ENCODE measurements around the gene NDUFB1.
A peak's percentile ranks its signal among the peaks of the same experiment; 100 is the strongest.

The NDUFB1 gene

DNA sequence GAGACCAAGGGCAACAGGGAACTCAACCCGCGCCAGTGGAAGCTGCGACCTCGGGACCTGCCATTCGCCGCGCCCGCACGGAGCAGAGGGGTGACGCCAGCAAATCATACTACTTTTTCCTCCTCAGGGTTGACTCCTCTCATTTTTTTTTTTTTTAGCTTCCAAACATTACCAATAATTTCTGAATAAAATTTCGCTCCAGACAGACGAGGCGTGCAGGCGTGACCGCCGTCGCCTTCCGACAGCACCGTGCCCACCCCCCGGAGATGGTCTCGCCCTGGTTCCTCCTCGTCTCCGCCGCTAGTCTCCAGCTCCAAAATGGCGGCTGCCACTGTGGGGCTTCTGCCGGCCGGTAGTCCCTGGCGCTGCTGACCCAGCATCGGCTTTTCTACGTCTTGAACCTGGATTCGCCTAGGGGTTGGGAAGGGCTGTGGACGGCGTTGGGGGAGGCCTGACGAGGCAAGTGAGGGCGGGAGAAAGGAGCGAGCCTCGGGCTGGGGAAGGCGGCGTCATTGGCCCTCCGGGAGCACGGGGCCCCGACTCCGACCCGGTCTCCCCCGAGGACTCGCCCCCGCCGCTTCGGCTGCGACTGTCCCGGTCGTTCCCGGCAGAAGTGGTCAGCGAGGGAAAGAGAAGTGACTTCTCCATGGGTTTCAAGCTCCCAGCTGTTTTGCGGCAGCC is at the start of gene NDUFB1, which contains the start of gene CPSF2:
TSS of gene NDUFB1 (minus strand) at position 37 of the 681 bp plus-strand sequence. CDS start 4,069 bp downstream, outside the sequence.
TSS of gene CPSF2 (plus strand) at position 300 of the 681 bp plus-strand sequence. CDS start 9,016 bp downstream, outside the sequence.
- peak; percentile 67 to 97 (median 88) for DNase-seq

DNA sequence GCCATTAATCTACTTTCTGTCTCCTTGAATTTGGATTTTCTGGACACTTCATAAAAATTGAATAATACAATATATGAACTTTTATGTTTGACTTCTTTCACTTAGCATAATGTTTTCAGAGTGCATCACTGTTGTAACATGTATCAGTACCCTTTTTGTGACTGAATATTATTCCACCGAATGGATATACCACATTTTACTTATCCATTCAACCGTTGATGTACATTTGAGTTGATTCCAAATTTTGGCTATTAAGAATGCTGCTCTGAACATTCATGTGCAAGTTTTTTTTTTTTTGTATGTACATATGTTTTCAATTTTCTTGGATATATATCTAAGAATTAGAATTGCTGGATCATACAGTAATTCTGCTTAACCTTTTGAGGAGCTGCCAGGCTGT is 43.5 kb upstream of the NDUFB1 start:
- no peak for DNase-seq

DNA sequence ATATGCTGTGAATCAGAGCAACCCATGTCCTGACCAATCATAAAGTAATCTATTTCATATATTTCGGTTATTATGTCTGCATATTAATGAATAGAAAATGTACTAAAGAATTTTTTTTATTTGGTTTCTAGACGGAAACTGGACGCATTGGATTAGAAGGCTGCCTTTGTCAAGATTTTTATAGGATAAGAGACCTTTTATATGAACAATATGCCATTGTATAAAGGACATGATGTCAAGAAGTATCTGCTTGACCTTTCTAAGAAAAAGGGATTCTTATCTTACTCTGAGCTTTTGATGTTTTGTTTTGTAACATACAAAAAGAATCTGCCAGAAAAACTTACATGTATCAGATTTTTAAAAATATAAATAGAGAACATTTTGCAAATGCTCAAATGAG is 40.0 kb upstream of the NDUFB1 start:
- no peak for DNase-seq

DNA sequence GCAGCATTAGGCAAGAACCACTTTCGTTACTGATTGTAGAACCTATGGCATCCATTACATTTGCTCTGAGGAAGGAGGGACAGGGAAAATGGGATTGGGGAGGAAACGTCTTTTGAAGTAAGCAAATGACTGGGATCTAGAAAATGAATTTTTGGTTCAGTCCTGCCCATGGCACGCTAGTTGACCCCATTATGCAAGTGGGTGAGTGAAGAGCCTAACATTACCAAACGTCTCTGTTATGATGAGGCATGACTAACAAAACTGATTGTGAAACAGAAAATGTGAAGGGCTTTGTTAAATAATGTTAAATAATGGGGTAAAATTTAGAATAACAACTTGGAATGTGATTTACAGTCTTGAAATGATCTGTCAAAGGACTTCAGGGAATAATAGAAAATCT is 39.1 kb upstream of the NDUFB1 start:
- no peak for DNase-seq

DNA sequence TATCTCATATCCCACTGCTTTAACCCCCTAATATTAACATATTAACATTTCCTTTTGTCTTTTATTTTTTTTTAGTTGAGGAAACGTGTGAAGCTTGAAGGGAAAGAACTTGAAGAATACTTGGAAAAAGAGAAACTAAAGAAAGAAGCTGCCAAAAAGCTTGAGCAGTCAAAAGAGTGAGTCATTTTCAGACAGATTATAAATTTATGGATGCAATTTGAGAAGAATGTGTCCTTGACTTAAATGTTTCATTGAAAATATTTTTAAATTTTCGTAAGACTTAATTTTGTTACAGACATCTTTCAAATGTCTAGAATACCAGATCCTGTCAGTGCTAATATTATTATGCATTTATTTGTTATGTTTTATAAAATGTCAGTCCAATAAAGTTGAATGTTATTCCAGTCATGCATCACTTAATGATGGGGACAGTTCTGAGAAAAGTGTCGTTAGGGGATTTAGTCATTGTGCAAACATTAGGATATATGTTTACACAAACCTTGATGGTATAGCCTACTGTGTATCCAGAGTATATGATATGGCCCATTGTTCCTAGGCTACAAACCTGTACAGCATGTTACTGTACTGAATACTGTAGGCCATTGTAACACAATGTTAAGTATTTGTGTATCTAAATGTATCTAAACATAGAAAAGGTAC is 32.9 kb upstream of the NDUFB1 start:
- DNase-seq = no peak

DNA sequence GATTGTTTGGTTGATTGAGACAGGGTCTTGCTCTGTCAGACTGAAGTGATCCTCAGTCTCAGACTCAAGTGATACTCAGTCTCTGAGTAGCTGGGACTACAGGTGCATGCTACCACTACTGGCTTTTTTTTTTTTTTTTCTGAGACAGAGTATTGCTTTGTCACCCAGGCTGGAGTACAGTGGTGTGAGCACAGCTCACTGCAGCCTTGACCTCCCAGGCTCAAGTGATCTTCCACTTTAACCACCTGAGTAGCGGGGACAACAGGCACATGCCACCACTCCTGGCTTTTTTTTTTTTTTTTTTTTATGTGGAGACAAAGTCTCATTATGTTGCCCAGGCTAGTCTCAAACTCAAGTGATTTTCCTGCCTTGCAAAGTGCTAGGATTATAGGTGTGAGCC is 32.1 kb upstream of the NDUFB1 start:
- no peak for DNase-seq

DNA sequence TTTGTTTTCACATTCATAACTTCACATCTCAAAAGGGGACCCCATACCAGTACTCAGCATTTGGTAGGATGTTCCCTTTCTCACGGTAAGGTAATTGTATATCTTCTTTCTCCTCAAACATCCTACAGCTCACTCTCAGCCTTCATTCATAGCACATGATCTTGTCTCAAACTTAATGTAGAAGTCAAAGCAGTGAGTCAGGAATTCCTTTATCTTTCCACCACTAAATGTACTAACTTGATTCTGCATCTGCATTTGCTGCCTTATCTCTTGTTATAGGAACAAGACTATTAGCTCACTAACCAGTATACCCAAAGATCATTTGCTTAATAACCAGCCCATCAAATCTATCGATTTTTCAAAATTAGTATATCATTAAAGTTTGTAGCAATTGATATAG is 23.2 kb upstream of the NDUFB1 start:
- DNase-seq = no peak

DNA sequence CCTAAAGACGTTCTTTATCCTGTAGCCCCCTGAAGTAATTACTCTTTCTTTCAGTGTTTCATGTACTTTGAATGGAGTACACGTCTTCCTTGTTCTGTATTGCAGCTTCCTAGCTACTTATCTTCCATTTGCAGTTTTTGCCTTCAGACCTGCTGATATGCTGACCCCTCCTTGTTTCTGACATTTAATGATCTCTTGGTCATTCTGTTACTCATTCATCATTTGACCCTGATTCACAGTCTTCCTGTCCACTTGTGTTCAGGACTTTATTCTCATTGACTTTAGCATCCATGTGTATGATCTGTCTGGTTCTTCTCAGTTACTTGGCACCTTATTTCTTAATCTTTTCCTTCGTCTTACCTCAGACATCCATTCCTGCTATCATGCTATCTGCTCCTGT is 22.5 kb upstream of the NDUFB1 start:
- DNase-seq = no peak

DNA sequence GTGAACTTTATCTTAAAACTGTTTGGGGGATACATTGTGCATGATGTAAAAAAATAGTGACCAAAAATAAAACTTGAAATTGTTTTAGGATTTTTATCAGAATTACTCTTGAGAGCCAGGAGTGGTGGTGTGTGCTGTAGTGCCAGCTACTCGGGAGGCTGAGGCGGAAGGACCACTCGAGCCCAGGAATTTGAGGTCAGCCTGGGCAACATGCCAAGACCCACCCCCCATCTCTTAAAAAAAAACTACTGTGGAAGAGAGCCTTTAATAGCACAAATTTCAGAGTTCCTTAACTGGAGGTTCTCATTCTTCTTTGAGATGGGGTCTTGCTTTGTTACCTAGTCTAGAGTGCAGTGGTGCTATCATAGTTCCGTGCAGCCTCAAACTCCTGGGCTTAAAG is 21.8 kb upstream of the NDUFB1 start:
- no peak for DNase-seq

DNA sequence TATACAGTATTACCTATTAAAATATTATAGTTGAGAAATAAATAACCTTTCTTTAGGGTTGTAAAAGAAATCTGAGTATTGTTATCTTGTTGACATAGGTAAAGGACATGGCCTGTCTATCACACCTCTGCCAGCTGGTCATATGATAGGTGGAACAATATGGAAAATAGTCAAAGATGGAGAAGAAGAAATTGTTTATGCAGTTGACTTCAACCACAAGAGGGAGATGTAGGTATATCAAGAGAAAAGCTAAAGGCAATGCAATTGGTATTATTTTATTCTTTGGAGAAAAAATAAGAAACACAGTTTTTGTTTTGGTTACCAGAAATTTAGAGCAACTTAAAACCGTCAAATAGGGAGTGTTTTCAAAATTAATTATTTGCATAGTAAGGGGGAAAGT is 13.8 kb upstream of the NDUFB1 start:
- peak in 1 of 14 donors; percentile 0 for DNase-seq

DNA sequence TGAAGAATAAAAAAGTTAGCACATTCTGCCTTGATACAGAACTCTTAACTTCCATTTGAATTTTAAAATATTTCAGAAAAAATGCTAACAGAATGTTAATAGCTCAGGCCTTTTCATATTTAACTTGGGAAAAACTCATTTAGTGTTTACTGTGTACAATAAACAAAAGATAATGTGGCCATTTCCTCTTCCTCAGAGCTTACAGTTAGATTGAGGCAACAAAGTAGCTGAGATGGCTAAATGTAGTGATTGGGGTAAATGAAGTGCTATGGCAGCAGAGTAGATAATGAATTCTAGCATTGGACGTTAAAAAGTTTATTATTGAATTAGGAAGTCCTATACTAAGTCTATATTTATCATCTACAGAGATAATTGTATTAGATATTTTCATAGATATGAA is 12.9 kb upstream of the NDUFB1 start:
- DNase-seq = no peak

DNA sequence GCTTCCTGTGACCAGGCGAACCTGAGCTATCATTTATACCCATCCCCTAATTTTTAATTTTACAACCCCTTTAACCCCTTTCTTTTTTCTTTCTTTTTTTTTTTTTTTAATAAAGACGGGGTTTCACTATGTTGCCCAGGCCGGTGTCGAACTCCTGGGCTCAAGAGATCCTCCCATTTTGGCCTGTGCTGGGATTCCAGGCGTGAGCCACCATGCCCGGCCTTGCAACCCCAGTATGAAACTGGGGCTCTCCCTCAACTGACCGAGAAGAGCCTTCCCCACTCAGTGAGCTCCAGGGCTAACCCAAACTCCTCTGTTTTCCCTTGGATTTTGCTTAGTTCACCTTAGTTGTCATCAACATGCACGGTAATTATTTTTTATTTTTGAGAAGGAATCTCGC is 1.3 kb upstream of the NDUFB1 start:
- no peak for DNase-seq

DNA sequence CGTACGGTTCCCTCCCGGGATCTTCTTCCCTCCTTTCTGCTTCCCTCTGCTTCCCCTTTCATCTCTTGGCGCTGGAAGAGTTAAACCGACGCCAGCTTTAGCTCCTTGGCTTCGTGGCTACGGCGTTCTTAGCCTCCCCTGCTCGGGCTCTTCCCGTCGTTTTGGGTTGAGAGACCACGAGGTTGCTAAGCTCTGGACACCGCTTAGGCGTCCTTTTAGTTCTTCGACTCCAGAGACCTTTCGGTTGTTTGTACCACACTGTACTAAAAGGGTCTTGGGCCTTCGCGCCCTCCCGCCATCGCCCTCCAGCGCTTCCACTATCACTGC is 808 bp upstream of the NDUFB1 start:
- peak in 5 of 14 donors; percentile 38 to 61 (median 51) for DNase-seq

DNA sequence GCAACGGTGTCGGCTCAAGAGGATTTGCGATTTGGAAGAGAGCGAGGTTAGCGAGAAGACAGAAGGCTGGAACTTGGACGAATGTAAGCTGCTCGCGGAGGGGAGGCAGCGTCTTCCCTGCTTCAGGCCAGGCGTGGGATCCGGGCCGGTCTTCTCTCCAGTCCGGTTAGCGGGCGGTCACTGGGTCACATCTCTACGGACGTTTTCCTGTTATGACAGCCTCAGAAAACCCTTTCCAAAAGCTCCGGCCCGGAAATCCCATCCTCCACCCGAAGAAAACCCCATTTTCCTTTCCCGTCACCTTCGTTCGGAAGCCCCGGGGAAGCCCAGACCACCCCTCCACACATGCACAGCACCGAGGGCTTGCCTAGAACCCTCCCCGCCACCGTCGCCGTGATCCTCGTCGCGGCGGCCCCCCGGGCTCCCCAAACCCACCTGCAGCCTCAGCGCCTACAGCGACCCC is 268 bp downstream of the NDUFB1 start:
- peak in 3 of 14 donors; percentile 39 to 86 (median 79) for DNase-seq

DNA sequence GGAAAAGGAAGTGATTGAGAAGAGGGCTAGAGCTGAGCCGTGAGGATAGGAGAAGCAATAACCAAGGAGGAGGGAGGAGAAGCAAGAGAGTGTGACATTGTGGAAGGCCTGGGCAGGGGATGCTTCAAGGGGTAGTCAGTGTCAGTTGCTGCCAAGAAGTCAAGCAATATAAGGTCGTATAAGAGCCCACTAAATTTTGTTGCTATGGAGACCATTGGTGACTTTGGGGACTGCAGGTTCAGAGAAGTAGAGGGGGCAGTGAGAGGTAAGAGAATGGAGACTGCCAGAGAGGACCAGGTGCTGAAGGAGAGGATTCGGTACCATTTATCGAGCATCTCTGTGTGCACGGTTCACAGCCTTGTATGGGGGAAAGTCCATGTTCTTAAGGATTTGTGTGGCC is 12.0 kb downstream of the NDUFB1 start:
- DNase-seq = no peak

DNA sequence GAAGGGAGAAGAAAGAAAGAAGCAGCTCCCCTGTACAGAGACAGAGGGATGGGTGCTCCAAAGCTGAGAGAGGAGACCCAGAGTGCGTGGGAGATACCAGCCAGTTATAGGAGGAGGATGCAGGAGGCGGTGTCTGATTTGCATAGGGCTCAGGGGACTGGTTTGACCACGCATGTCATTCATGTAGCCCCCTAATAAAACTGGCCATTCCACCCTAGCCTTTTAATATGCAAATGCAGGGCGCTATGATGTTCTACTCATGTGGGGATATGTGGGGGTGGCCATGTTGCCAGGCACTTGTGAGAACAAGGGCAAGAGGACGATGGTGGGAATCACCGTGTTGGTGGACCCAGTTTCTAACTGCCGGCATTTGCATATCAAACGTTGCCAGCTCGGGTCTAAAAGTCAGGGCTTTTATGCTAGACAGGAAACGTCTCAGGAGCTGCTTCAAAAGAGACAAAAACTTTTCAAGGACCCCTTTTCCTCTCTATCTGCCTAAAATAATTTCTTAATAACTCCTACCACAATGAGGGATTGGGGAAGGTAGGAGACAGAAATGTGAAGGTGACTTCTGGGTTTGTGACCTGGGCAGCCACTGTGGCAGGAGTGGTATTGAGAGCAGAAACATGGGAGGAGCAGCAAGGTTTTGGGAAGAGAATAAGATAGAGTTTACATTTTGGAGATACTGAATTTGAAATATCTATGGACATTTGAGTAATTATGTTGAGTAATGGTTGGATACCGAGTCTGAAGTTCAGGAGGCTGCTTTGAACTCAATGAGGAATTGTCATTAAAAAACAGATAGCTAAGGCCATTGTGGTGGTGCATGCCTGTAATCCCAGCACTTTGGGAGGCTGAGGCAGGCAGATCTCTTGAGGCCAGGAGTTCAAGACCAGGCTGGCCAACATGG is 12.9 kb downstream of the NDUFB1 start:
- DNase-seq = peak in 1 of 14 donors; percentile 1

DNA sequence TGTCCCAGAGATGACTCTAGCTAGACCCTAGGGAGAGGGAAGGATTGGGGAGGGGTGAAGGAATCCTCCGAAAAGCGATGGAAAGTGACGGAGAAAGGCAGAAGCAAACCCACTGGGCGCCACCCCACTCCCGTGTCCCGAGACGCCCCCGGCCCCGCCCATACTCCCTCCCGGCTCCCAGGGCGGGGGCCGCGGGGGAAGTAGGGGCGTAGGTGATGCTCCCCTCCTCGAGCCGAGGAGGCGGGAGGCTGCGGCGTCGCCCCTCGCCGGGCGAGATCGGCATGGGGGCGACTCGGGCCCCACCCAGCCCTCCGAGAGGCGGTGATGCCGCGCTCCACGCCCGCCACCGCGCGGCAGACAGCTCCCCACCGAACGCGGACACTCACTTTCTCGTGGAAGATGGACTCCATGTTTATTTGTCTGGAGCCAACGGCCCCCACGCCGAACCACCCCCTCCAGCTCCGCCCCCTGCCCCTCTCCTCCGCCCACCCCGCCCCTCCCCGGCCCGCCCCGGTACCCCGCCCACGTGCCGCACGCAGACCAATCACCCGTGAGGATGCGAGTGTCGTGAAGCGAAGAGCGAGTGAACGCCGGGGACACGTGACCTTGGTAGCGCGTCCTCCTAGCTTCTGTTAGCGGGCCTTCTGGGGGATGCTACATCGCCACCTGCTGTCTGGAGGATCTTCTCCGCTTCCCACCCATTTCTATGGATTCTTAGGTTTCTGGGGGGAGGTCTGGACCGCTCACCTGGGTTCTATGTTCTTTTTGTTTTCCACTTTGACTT is 15.2 kb downstream of the NDUFB1 start, which contains the start of gene ATXN3:
TSS of gene ATXN3 (minus strand) at position 440 of the 784 bp plus-strand sequence. CDS start at position 410, 30 bp downstream.
- peak; percentile 74 to 96 (median 93) for DNase-seq

DNA sequence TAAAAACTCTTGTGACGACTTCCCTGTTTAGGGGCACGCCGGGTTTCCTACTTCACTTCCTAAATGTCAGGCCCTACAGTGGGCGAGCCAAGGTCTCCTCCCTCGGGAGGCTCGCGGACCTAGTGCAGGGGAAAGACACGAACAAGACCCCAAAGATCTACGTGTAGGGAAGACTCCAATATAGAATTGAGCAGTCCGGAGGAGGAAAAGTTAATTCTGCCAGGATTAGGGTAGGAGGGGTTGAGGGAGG is 15.7 kb downstream of the NDUFB1 start:
- peak in 6 of 14 donors; percentile 52 to 77 (median 64) for DNase-seq

DNA sequence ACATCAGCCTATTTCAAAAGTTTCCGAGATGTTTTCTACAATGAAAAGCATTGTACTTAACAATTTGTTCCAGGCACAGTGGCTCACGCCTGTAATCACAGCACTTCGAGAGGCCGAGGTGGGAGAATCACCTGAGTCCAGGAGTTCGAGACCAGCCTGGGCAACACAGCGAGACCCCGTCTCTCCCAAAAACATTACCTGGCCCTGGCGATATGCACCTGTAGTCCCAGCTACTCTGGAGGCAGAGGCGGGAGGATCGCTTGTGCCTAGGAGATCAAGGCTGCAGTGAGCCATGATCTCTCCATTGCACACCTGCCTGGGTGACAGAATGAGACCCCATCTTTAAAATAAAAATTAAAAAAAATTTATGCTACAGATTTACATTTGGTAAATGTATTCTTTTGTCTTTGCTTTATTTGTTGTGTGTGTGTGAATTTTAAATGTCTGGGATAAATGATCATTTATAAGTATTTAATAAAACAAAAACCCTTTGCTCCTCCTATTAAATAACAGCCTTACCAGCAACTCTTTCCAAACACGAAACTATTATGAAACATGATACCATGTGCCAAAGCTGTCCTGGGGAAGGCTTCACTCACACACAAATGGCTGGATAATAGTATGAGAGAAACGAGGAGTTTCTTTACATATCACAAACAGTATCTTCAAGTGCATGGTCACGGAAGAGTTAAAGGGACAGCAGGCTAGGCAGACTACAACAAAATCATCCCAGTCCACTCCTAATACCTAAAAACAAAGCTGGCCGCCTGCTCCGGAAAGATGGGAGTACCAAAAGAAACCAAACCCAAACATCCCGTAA is 16.2 kb downstream of the NDUFB1 start:
- DNase-seq = peak in 1 of 14 donors; percentile 28

DNA sequence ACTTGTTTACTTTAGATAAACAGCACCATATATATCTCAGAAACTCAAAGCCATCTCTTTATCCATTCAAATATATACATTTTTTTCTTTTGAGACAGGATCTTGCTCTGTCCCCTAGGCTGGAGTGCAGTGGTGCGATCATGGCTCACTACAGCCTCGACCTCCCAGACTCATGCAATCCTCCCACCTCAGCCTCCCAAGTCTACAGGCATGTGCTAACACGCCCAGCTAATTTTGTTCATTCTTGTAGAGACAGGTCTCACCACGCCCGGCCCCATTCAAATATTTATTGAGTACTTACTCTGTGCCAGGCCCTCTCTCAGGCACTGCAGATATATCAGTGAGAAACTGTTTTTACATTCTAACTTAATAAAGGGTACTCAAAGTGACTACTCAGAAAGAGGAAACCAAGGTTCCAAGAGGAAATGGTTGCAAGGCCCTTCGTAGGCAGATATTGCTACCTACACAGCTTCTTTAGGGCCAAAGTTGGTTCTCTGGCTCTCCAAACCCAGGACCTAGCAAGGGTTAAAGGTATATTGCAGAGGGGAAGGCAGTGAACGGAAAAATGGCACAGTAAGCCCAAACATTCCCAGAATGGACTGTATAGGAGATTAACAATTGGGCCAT is 18.0 kb downstream of the NDUFB1 start:
- DNase-seq = no peak

DNA sequence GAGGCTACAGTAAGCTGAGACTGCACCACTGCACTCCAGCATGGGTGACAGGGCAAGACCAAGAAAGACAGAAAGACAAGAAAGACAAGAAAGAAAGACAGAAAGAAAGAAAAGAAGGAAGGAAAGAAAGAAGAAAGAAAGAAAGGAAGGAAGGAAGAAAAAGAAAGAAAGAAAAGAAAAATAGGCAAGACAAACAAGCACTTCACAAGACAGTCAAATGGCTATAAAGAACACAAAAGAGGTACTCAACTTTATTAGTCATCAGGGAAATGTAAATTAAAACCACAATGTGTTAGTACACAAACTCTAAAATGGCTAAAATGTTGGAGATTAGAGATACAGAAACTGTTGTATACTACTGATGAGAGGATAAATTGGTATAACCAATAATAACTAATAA is 21.7 kb downstream of the NDUFB1 start:
- no peak for DNase-seq
